Naive B cell (primary cell): ENCODE data around the gene MAPK8. TPM values are rescaled to one million over a fixed set of nuclear protein-coding genes. Genes with fewer than 3 reads are reported as not detected.

ENCODE experiments used
- ATAC-seq, 2 donors: fragments of 150-1000 bp; cut with Tn5 transposase; 2 replicates each; pipeline ENCODE4 v1.10.0; 2021; ENCODE audit warnings: low read depth in 2 of 2, mild to moderate bottlenecking in 2 of 2, moderate library complexity in 2 of 2
- DNase-seq: peaks from one replicate; pipeline ENCODE4 v3.0.0; 2022
- H3K27ac Mint-ChIP-seq, 6 donors: one replicate each; pipeline ENCODE4 v1.8.0; 2020 to 2022; ENCODE audit warnings: mild to moderate bottlenecking in 6 of 6, mixed read lengths in 6 of 6, moderate library complexity in 5 of 6, inconsistent platforms in 2 of 6
- H3K27me3 Mint-ChIP-seq, 3 donors: one replicate each; pipeline ENCODE4 v1.8.0; 2021 to 2022; ENCODE audit warnings: mixed read lengths in 3 of 3, mild to moderate bottlenecking in 1 of 3
- H3K36me3 Mint-ChIP-seq, 2 donors: one replicate each; pipeline ENCODE4 v1.8.0; 2020 to 2022; ENCODE audit warnings: mixed read lengths in 2 of 2, inconsistent platforms in 1 of 2, mild to moderate bottlenecking in 1 of 2
- H3K4me1 Mint-ChIP-seq, 3 donors: one replicate each; pipeline ENCODE4 v1.8.0; 2020 to 2022; ENCODE audit warnings: mixed read lengths in 3 of 3, inconsistent platforms in 1 of 3, mild to moderate bottlenecking in 1 of 3, moderate library complexity in 1 of 3
- H3K4me3 Mint-ChIP-seq, 8 donors: one replicate each; pipeline ENCODE4 v1.8.0; 2020 to 2022; ENCODE audit warnings: mild to moderate bottlenecking in 8 of 8, mixed read lengths in 8 of 8, moderate library complexity in 8 of 8, inconsistent platforms in 2 of 8
- H3K9me3 Mint-ChIP-seq, 7 donors: one replicate each; pipeline ENCODE4 v1.8.0; 2020 to 2022; ENCODE audit warnings: mixed read lengths in 7 of 7, mild to moderate bottlenecking in 5 of 7, inconsistent platforms in 2 of 7, moderate library complexity in 1 of 7
- polyA plus RNA-seq, 6 donors: library from polyadenylated mRNA; unstranded; fragments of 300-500 nt; fragmentation: Illumina TruSeq; gene quantifications; one replicate each; pipeline ENCODE4 v1.2.3, GENCODE V29; 2021; ENCODE audit warnings: low read depth in 6 of 6

The MAPK8 gene
- polyA plus RNA-seq, 6 donors from 2014 or later: 7.0 to 25.8 (median 22.1) TPM

- Mint-ChIP-seq H3K27me3 (peaks cover 0 to 6% (median 0%) of the 10 kb centered on the region in 3 donors), H3K27ac (no peak overlapping the region), H3K9me3 (no peaks in the 10 kb centered on the region), H3K4me1 (peaks cover 11 to 16% (median 12%) of the 10 kb centered on the region in 3 donors), H3K4me3 (no peak overlapping the region), H3K36me3 (no peaks in the 10 kb centered on the region)
- no peak for ATAC-seq
- no peak for DNase-seq
These were observed 148.5 kb downstream of the MAPK8 start for GRCh38 chr10:48455055-48455391.

DNA sequence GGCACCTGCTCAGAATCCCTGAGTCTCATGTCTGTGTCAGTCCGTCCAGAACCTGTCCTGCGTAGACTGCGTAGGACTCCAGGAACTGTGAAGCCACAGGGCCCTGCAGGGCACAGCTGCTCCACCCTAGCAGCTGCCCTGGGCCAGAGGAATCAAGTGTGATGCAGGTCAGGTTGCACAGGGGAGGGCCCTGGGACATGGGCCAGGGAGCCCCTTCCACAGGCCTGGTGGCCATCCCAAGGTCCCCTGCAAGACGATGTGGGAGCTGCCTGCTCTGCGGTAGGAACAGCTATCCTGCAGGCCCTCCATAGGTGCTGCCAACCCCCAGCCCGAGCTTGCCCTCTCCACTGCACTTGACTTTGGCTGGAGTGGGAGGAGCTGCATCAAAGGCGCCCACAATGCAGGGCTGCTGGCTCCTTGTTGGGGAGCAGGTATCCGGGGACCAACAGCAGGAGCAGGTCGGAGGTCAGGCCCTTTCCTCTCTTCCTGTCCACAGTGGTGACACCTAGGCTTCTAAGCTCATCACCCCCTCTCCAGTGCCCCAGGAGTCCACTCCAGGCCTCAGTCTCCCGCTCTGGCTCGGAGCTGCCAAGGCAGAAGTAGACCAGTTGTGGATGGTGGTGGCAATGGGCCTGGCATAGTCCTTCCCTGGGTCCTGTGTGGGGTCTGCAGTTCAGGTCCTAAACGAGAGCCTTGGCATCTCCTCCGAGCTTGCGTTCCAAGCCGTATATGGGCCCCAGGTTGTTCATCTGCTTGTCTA lies 149.1 kb downstream of the MAPK8 start:
- no peak for ATAC-seq

GRCh38 chr10:48456361-48456804 lies 149.9 kb downstream of the MAPK8 start:
- peak overlapping the region in 4 of 8 donors; percentile 25 to 73 (median 62) for H3K4me3 Mint-ChIP-seq
- H3K36me3 Mint-ChIP-seq: no peaks in the 10 kb centered on the region
- H3K27me3 Mint-ChIP-seq: peaks cover 0 to 6% (median 0%) of the 10 kb centered on the region in 3 donors
- ATAC-seq (peak; percentile 68 to 86), DNase-seq (peak; percentile 10)
- H3K4me1 Mint-ChIP-seq: peaks cover 11 to 16% (median 12%) of the 10 kb centered on the region in 3 donors
- H3K27ac Mint-ChIP-seq: no peak overlapping the region
- H3K9me3 Mint-ChIP-seq: no peaks in the 10 kb centered on the region

More for the DNA sequence above, 149.1 kb downstream of the MAPK8 start:
- H3K4me1 Mint-ChIP-seq: peaks cover 11 to 16% (median 12%) of the 10 kb centered on the region in 3 donors
- H3K4me3 Mint-ChIP-seq: peak overlapping the region in 1 of 8 donors; percentile 33
- H3K36me3 Mint-ChIP-seq: no peaks in the 10 kb centered on the region
- H3K27ac Mint-ChIP-seq: no peak overlapping the region
- no peak for DNase-seq
- H3K9me3 Mint-ChIP-seq: no peaks in the 10 kb centered on the region
- peaks cover 0 to 6% (median 0%) of the 10 kb centered on the region in 3 donors for H3K27me3 Mint-ChIP-seq

- Mint-ChIP-seq H3K27ac (peak overlapping the region in 2 of 6 donors; percentile 87 to 88), H3K36me3 (no peaks in the 10 kb centered on the region), H3K27me3 (peaks cover 0 to 6% (median 0%) of the 10 kb centered on the region in 3 donors), H3K9me3 (no peaks in the 10 kb centered on the region), H3K4me1 (peaks cover 11 to 16% (median 12%) of the 10 kb centered on the region in 3 donors), H3K4me3 (peak overlapping the region in 4 of 8 donors; percentile 25 to 73 (median 37))
- ATAC-seq (peak in 1 of 2 donors; percentile 29), DNase-seq (no peak)
These were observed 150.6 kb downstream of the MAPK8 start for GRCh38 chr10:48456808-48457761.

GRCh38 chr10:48457949-48458661 lies 151.6 kb downstream of the MAPK8 start:
- Mint-ChIP-seq H3K27me3 (peaks cover 0 to 6% (median 0%) of the 10 kb centered on the region in 3 donors), H3K9me3 (no peaks in the 10 kb centered on the region), H3K36me3 (no peaks in the 10 kb centered on the region), H3K27ac (no peak overlapping the region), H3K4me1 (peaks cover 11 to 16% (median 12%) of the 10 kb centered on the region in 3 donors), H3K4me3 (no peak overlapping the region)
- DNase-seq: no peak
- ATAC-seq: no peak

GRCh38 chr10:48458662-48459048 lies 152.2 kb downstream of the MAPK8 start:
- Mint-ChIP-seq H3K27me3 (peaks cover 0 to 6% (median 0%) of the 10 kb centered on the region in 3 donors), H3K4me3 (no peak overlapping the region), H3K4me1 (peaks cover 11 to 16% (median 12%) of the 10 kb centered on the region in 3 donors), H3K27ac (no peak overlapping the region), H3K9me3 (no peaks in the 10 kb centered on the region), H3K36me3 (no peaks in the 10 kb centered on the region)
- DNase-seq (no peak), ATAC-seq (no peak)

- H3K4me3 Mint-ChIP-seq: no peak overlapping the region
- H3K9me3 Mint-ChIP-seq: no peaks in the 10 kb centered on the region
- H3K4me1 Mint-ChIP-seq: peaks cover 12 to 17% (median 16%) of the 10 kb centered on the region in 3 donors
- no peak for DNase-seq
- peaks cover 0 to 6% (median 0%) of the 10 kb centered on the region in 3 donors for H3K27me3 Mint-ChIP-seq
- H3K36me3 Mint-ChIP-seq: no peaks in the 10 kb centered on the region
- H3K27ac Mint-ChIP-seq: no peak overlapping the region
- no peak for ATAC-seq
These were observed 153.0 kb downstream of the MAPK8 start for GRCh38 chr10:48459270-48460150.

DNA sequence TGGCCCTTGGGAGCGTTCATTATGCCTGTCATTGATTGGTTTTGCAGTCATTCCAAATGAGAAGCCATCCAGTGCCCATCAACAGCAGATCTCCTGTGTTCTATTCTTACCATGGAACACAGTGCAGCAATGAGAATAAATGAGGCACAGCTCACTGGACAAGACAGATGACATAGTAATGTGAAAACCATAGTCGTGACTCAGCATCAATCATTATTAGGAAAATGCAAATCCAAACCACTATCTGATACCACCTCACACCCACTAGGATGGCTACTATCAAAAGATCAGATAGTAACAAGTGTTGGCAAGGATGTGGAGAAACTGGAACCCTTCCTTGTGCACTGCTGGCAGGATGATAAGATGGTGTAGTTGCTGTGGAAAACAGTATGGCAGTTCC lies 153.7 kb downstream of the MAPK8 start:
- DNase-seq: no peak
- Mint-ChIP-seq H3K9me3 (no peaks in the 10 kb centered on the region), H3K4me1 (peaks cover 12 to 17% (median 16%) of the 10 kb centered on the region in 3 donors), H3K27me3 (peaks cover 0 to 6% (median 0%) of the 10 kb centered on the region in 3 donors), H3K4me3 (no peak overlapping the region), H3K27ac (no peak overlapping the region), H3K36me3 (no peaks in the 10 kb centered on the region)
- ATAC-seq: no peak

DNA sequence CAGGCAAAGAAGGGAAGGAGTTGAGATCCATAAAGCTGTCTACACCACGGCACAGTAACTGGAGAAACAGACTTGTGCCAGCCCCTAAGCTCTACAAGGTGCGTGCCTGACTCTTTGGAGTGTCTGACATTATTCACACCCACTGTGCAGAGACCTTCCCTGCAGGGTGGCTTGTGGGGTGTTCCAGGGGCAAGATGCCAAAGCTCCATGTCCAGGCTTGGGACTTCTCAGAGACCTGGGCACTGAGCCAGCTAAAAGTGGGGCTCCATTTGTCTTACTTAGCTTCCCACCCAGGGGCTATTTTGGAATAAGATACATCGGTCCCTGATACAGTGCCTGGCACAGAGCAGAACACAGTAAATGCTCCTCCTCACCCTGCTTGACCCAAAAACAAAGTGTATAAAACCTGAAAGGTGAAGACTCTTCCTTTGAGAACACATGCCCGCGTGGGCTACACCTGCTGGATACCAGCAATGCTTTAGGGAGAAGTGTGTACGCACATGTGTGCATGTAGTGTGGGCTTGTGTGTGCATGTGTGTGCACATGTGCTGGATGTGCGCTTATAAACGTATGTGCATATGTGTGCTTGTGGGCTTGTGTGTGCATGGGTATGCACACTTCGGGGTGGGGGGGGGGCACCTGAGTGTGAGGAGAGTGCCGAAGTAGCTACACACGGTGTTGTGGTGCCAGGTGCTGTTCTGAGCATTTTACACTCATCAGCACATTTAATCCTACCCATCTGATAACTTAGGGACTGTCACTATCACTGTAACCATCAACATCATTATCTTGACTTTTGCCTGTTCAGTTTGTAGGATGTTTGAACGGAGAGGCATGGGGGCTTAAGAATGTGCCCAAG lies 155.4 kb downstream of the MAPK8 start:
- no peaks in the 10 kb centered on the region for H3K9me3 Mint-ChIP-seq
- DNase-seq (no peak), ATAC-seq (no peak)
- no peaks in the 10 kb centered on the region for H3K36me3 Mint-ChIP-seq
- H3K27ac Mint-ChIP-seq: peak overlapping the region in 1 of 6 donors; percentile 1
- no peak overlapping the region for H3K4me3 Mint-ChIP-seq
- H3K4me1 Mint-ChIP-seq: peaks cover 5 to 13% (median 8%) of the 10 kb centered on the region in 3 donors
- H3K27me3 Mint-ChIP-seq: peaks cover 0 to 12% (median 0%) of the 10 kb centered on the region in 3 donors

GRCh38 chr10:48462482-48463020 lies 156.1 kb downstream of the MAPK8 start:
- no peak overlapping the region for H3K4me3 Mint-ChIP-seq
- no peaks in the 10 kb centered on the region for H3K36me3 Mint-ChIP-seq
- ATAC-seq: no peak
- no peaks in the 10 kb centered on the region for H3K9me3 Mint-ChIP-seq
- H3K27ac Mint-ChIP-seq: no peak overlapping the region
- H3K27me3 Mint-ChIP-seq: peaks cover 0 to 7% (median 0%) of the 10 kb centered on the region in 3 donors
- no peak for DNase-seq
- peaks cover 0 to 7% (median 1%) of the 10 kb centered on the region in 3 donors for H3K4me1 Mint-ChIP-seq

- no peak for DNase-seq
- Mint-ChIP-seq H3K27ac (peak overlapping the region in 2 of 6 donors; percentile 44 to 46), H3K9me3 (no peaks in the 10 kb centered on the region), H3K36me3 (no peaks in the 10 kb centered on the region), H3K27me3 (peaks cover 0 to 6% (median 0%) of the 10 kb centered on the region in 3 donors), H3K4me3 (no peak overlapping the region), H3K4me1 (peaks cover 0 to 7% (median 0%) of the 10 kb centered on the region in 3 donors)
- ATAC-seq: no peak
These were observed 157.0 kb downstream of the MAPK8 start for GRCh38 chr10:48463318-48464003.
